Measurements from ENCODE around the gene MAP4K2. TPM values are rescaled to one million over a fixed set of nuclear protein-coding genes. Genes with fewer than 3 reads are reported as not detected.

The MAP4K2 gene
- total and polyA plus RNA-seq, 2 of the 4 experiments (the other 2 are of a cell fraction): 11.7 to 16.6 TPM

DNA sequence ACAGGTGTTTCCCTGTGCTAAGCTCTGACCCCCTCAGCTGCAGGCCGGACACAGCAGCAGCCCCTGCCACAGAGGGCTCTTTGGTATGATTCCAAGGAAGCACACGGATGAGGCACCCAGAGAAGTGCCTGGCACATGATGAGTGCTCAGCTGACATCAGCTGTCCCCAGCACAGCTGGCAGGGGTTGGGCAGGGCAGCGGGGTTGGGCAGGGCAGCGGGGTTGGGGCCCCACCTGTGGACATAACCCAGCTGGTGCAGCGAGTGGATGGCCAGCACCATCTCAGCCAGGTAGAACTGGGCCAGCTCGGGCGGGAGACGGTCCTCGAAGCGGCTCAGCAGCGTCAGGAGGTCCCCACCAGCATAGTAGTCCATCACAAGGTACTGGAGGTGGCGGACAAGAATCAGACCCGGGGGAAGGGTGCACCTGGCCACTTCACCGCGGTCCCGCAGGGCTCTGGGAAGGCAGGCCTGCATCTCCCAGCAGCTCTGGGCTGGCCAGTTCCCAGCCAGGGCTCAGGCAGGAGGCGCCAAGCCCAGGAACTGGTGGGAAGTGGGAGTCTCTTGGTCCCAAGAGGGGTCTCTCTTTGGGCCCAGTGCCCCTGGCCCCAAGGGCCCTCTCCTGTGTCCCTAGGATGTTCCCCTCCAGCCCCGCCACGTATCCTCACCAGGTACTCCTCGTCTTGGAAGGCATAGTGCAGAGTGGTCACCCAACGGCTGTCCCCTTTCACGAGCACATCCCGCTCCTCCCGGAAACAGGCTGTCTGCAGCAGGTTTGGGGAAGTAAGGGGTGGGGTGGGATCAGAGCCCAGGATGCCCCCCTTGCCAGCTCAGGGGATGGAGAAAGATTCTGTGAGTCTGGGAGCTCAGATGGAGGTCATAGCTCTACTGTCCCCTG lies 37.1 kb upstream of the MAP4K2 start (continued):
- TF ChIP-seq MAFK (IDR thresholded peaks at IDR 0.05; ENCODE audit: low read depth, low read length) (no peak), POLR2A (IDR thresholded peaks at IDR 0.05; ENCODE audit: low read depth, low read length) (no peak)

DNA sequence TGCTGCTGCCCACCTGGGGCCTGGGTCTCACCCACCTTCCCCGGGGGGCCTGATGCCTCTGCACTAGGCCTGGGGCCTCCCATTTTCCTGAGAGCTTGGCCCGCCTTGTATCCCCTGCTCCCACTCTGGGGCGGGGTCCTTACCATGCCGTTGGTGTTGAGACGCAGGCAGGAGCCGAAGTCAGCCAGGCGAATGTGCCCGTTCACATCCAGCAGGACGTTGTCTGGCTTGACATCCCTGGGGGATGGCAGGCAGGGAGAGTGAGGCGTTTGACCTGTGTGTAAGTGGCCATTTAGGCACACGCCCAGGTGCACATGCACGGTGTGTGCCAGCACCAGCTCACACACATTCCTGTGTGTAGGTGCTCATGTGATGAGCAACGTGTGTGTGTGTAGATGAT lies 36.3 kb upstream of the MAP4K2 start:
- no peak overlapping the region for H4K5ac ChIP-seq (ENCODE audit: low read depth, low read length)
- TF ChIP-seq FOS (IDR thresholded peaks at IDR 0.05; ENCODE audit: low read depth, low read length): no peak
- no peak for TF ChIP-seq RFX5 (IDR thresholded peaks at IDR 0.05; ENCODE audit: low read depth, low read length)
- TF ChIP-seq, protein P1, sequence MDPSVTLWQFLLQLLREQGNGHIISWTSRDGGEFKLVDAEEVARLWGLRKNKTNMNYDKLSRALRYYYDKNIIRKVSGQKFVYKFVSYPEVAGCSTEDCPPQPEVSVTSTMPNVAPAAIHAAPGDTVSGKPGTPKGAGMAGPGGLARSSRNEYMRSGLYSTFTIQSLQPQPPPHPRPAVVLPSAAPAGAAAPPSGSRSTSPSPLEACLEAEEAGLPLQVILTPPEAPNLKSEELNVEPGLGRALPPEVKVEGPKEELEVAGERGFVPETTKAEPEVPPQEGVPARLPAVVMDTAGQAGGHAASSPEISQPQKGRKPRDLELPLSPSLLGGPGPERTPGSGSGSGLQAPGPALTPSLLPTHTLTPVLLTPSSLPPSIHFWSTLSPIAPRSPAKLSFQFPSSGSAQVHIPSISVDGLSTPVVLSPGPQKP (IDR thresholded peaks at IDR 0.05; ENCODE audit: borderline replicate concordance, low read depth, low read length): no peak
- TF ChIP-seq CHD1 (IDR thresholded peaks at IDR 0.05; ENCODE audit: low read depth, low read length): no peak
- no peak for TF ChIP-seq NFE2L2 (IDR thresholded peaks at IDR 0.05; ENCODE audit: low read depth, low read length)
- no peak for TF ChIP-seq SMC3 (IDR thresholded peaks at IDR 0.05; ENCODE audit: low read depth, low read length)
- no peak for TF ChIP-seq BHLHE40 (IDR thresholded peaks at IDR 0.05; ENCODE audit: low read depth, low read length)
- TF ChIP-seq, protein P2, sequence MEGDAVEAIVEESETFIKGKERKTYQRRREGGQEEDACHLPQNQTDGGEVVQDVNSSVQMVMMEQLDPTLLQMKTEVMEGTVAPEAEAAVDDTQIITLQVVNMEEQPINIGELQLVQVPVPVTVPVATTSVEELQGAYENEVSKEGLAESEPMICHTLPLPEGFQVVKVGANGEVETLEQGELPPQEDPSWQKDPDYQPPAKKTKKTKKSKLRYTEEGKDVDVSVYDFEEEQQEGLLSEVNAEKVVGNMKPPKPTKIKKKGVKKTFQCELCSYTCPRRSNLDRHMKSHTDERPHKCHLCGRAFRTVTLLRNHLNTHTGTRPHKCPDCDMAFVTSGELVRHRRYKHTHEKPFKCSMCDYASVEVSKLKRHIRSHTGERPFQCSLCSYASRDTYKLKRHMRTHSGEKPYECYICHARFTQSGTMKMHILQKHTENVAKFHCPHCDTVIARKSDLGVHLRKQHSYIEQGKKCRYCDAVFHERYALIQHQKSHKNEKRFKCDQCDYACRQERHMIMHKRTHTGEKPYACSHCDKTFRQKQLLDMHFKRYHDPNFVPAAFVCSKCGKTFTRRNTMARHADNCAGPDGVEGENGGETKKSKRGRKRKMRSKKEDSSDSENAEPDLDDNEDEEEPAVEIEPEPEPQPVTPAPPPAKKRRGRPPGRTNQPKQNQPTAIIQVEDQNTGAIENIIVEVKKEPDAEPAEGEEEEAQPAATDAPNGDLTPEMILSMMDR (conservative IDR thresholded peaks at IDR 0.05; ENCODE audit: low read depth, low read length): no peak
- TF ChIP-seq RCOR1 (IDR thresholded peaks at IDR 0.05; ENCODE audit: insufficient replicate concordance, low read length): no peak
- TF ChIP-seq POLR2A (IDR thresholded peaks at IDR 0.05; ENCODE audit: low read depth, low read length): no peak
- TF ChIP-seq RAD21 (IDR thresholded peaks at IDR 0.05; ENCODE audit: low read length): no peak
- no peak for TF ChIP-seq MXI1 (IDR thresholded peaks at IDR 0.05; ENCODE audit: borderline replicate concordance, low read depth, low read length)
- no peak for TF ChIP-seq CEBPB (IDR thresholded peaks at IDR 0.05; ENCODE audit: low read depth, low read length)

More for the DNA sequence above, 36.3 kb upstream of the MAP4K2 start:
- no peak overlapping the region for H3K4me2 ChIP-seq (ENCODE audit: low read depth, low read length)
- no peak overlapping the region for H3K4me3 ChIP-seq (ENCODE audit: insufficient read depth, low read depth, low read length)
- H3K4ac ChIP-seq (ENCODE audit: low read depth, low read length): no peak overlapping the region
- intact Hi-C loops (cut with micrococcal nuclease) (no loop called here), in situ Hi-C loops (cut with MboI; ENCODE audit: low sequenced_read_pairs) (no loop called here), dilution Hi-C loops (cut with HindIII; ENCODE audit: low sequenced_read_pairs, unreplicated experiment) (no loop called here)
- no peak overlapping the region for H2BK20ac ChIP-seq (ENCODE audit: low read depth, low read length)
- DNase-seq (no peak), ATAC-seq (ENCODE audit: low read depth) (no peak)
- H4K8ac ChIP-seq (ENCODE audit: low read depth in 2 of 2, low read length in 2 of 2): no peak overlapping the region
- H2AFZ ChIP-seq (replicated peaks; ENCODE audit: low read length, poor library complexity): no peak overlapping the region
- H3K4me1 ChIP-seq (ENCODE audit: control insufficient read depth, insufficient read depth, low read length): peaks cover 6% of the 10 kb centered on the region
- POLR2A ChIA-PET (ENCODE audit: unreplicated experiment): no interaction called here
- H3K56ac ChIP-seq (ENCODE audit: extremely low read depth, insufficient read depth, low read length): no peak overlapping the region
- no peak overlapping the region for H2BK15ac ChIP-seq (ENCODE audit: low read depth, low read length)
- no peak overlapping the region for H3K18ac ChIP-seq (ENCODE audit: low read depth, low read length)
- no peak overlapping the region for H2AK9ac ChIP-seq (replicated peaks; ENCODE audit: low read depth, low read length, poor library complexity)
- H3K23ac ChIP-seq (ENCODE audit: low read depth, low read length): no peak overlapping the region
- H4K20me1 ChIP-seq (ENCODE audit: insufficient read depth, low read length): no peaks in the 10 kb centered on the region
- no peaks in the 10 kb centered on the region for H3K36me3 ChIP-seq (ENCODE audit: control insufficient read depth, insufficient read depth, low read length)
- no peak overlapping the region; the same call in 1 of the 2 replicates for H2AK5ac ChIP-seq (ENCODE audit: low read depth, low read length)
- H3K9ac ChIP-seq (ENCODE audit: low read depth, low read length): no peak overlapping the region
- no peaks in the 10 kb centered on the region for H3K9me1 ChIP-seq (ENCODE audit: insufficient read depth, low read length)
- no peaks in the 10 kb centered on the region for H3K9me3 ChIP-seq (ENCODE audit: control insufficient read depth, insufficient read depth, low read length)
- no peak overlapping the region for H3K27ac ChIP-seq (ENCODE audit: insufficient read depth, low read length)
- BruUV-seq (replicated peaks): no TSS peak
- no peak overlapping the region for H2BK120ac ChIP-seq (ENCODE audit: low read depth, low read length)
- H2BK5ac ChIP-seq (ENCODE audit: low read depth, low read length, poor library complexity, severe bottlenecking): no peak overlapping the region
- no peak overlapping the region for H4K91ac ChIP-seq (ENCODE audit: insufficient read depth, low read depth, low read length)
- H3K27me3 ChIP-seq (ENCODE audit: control insufficient read depth, insufficient read depth, low read length): no peaks in the 10 kb centered on the region
- CTCF ChIA-PET: no interaction called here
- H3K79me1 ChIP-seq (ENCODE audit: low read depth in 1 of 2, low read length in 2 of 2): no peaks in the 10 kb centered on the region
- no peak overlapping the region for H3K14ac ChIP-seq (replicated peaks; ENCODE audit: low read depth, low read length)
- 73% methylated on average over 5 of the region's 13 CpGs; no CpG with 5 or more reads in 1 of the 2 experiments for WGBS, 2 experiments (ENCODE audit: extremely low coverage in 2 of 2, insufficient read length in 1 of 2)

Measured in IMR-90 (cell line).